Neutrophil (primary cell): ENCODE results near the gene LDLRAD3.

Experiments used
- H3K27ac ChIP-seq: fragments of 200-600 bp; sonication (generic); 2 replicates; pipeline ENCODE4 v1.5.1; 2016; ENCODE audit warnings: mild to moderate bottlenecking, moderate library complexity
- H3K27me3 ChIP-seq: fragments of 200-600 bp; sonication (generic); 2 replicates; pipeline ENCODE4 v1.6.0; 2016; ENCODE audit warnings: mild to moderate bottlenecking
- H3K36me3 ChIP-seq: fragments of 200-600 bp; sonication (generic); 2 replicates; pipeline ENCODE4 v1.5.1; 2017
- H3K4me1 ChIP-seq, 2 experiments: fragments of 200-600 bp in 1 of 2; sonication (generic) in 1 of 2; 1 replicate in 1 of 2; 2 replicates in 1 of 2; pipeline versions ENCODE4 v1.5.1 to v1.6.1; 2013 to 2016; ENCODE audit warnings: low read depth in 1 of 2, low read length in 1 of 2, mild to moderate bottlenecking in 1 of 2, moderate library complexity in 1 of 2; ENCODE audit not compliant: control insufficient read depth in 1 of 2, insufficient read depth in 1 of 2
- H3K4me3 ChIP-seq, 2 experiments: fragments of 200-600 bp in 1 of 2; sonication (generic) in 1 of 2; 1 replicate in 1 of 2; 2 replicates in 1 of 2; pipeline ENCODE4 v1.5.1; 2013 to 2016; ENCODE audit warnings: low read depth in 1 of 2, low read length in 1 of 2, mild to moderate bottlenecking in 1 of 2, moderate library complexity in 1 of 2
- H3K9me3 ChIP-seq: fragments of 200-600 bp; sonication (generic); 2 replicates; pipeline ENCODE4 v1.5.1; 2016
- TF ChIP-seq, protein P1 (sequence below): fragments of 200-600 bp; sonication (generic); IDR thresholded peaks from 2 replicates; pipeline ENCODE4 v1.5.1; 2016; ENCODE audit warnings: antibody characterized with exemption

The LDLRAD3 gene

DNA sequence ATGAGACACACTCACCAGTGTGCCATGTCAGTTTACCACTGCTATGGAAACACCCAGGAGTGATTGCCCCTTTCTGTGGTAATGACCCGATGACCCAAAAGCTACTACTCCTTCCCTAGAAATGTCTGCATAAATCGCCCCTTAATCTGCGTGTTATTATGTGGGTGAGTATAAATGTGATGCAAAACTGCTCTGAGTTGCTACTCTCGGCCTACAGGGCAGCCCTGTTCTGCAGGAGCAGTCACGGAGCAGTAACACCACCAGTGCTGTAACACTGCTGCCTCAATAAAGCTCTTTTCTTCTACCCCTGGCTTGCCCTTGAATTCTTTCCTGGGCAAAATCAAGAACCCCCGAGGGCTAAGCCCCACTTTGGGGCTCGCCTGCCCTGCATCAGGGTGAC lies 9.6 kb upstream of the LDLRAD3 start:
- H3K27ac ChIP-seq = no peak overlapping the region
- TF ChIP-seq, protein P1, sequence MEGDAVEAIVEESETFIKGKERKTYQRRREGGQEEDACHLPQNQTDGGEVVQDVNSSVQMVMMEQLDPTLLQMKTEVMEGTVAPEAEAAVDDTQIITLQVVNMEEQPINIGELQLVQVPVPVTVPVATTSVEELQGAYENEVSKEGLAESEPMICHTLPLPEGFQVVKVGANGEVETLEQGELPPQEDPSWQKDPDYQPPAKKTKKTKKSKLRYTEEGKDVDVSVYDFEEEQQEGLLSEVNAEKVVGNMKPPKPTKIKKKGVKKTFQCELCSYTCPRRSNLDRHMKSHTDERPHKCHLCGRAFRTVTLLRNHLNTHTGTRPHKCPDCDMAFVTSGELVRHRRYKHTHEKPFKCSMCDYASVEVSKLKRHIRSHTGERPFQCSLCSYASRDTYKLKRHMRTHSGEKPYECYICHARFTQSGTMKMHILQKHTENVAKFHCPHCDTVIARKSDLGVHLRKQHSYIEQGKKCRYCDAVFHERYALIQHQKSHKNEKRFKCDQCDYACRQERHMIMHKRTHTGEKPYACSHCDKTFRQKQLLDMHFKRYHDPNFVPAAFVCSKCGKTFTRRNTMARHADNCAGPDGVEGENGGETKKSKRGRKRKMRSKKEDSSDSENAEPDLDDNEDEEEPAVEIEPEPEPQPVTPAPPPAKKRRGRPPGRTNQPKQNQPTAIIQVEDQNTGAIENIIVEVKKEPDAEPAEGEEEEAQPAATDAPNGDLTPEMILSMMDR = no peak
- no peak overlapping the region for H3K4me3 ChIP-seq
- H3K9me3 ChIP-seq = no peaks in the 10 kb centered on the region
- peaks cover 13 to 16% of the 10 kb centered on the region in 2 experiments for H3K4me1 ChIP-seq
- no peaks in the 10 kb centered on the region for H3K36me3 ChIP-seq
- H3K27me3 ChIP-seq = no peaks in the 10 kb centered on the region

DNA sequence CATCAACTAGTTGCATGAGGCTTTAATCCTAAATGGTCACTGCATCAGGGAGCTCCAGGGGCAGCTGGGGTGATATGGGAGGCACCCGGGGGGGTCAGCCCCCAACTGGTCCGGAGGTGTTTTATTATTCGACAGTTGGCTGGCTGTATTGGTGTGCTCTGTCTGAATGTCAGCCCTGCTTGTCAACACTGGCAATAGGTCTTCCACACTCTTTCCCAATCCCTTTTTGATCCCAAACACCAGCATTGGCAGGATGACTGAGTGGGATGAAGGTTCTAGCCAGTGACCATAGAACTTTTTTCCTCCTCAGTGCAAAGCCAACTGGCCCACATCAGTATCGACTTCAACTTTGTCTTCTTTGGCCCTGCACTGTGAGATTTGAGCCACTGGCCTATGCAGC lies 8.9 kb upstream of the LDLRAD3 start:
- no peak overlapping the region for H3K27ac ChIP-seq
- TF ChIP-seq, protein P1 = no peak
- no peaks in the 10 kb centered on the region for H3K27me3 ChIP-seq
- H3K4me1 ChIP-seq = peaks cover 13 to 16% of the 10 kb centered on the region in 2 experiments
- no peaks in the 10 kb centered on the region for H3K9me3 ChIP-seq
- H3K4me3 ChIP-seq = no peak overlapping the region
- no peaks in the 10 kb centered on the region for H3K36me3 ChIP-seq

DNA sequence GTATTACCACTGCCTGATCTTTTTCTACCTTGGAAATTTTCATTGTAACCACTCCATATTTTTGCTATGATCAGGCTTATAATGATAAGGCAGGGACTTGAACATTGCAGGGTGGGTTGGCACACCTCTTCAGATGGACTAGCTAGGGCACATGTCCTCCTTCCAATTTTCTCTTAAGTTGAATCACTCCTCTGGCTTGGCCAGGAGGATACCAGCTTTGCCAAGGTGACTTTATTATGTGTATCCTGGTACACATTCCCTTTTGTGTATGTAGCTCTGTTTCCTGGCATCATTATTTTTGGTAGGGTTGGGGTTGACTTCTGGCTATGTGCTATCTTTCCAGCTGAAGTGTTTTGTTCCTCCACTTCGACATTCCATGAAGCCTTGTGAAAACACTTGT lies 8.5 kb upstream of the LDLRAD3 start:
- Histone ChIP-seq H3K27me3 (no peaks in the 10 kb centered on the region), H3K27ac (no peak overlapping the region), H3K36me3 (no peaks in the 10 kb centered on the region), H3K4me1 (peaks cover 13 to 16% of the 10 kb centered on the region in 2 experiments), H3K4me3 (no peak overlapping the region), H3K9me3 (no peaks in the 10 kb centered on the region)
- TF ChIP-seq, protein P1 = no peak

DNA sequence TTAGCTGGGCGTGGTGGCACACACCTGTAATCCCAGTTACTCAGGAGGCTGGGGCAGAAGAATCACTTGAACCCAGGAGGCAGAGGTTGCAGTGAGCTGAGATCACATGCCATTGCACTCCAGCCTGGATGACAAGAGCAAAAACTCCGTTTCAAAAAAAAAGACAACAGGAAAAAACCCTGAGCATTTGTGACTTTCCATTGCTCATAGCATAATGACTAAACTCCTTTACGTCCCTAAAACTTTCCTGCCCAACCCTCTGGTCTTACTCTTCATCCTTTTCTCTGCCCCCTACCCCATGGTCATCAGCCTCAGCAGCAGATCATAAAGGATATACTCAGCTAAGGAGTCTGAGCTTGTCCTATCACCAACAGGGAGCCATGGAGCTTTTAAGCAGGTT lies 6.8 kb upstream of the LDLRAD3 start:
- no peaks in the 10 kb centered on the region for H3K36me3 ChIP-seq
- H3K9me3 ChIP-seq = no peaks in the 10 kb centered on the region
- no peaks in the 10 kb centered on the region for H3K27me3 ChIP-seq
- peaks cover 11 to 12% of the 10 kb centered on the region in 2 experiments for H3K4me1 ChIP-seq
- no peak overlapping the region for H3K4me3 ChIP-seq
- no peak overlapping the region for H3K27ac ChIP-seq
- TF ChIP-seq, protein P1 = no peak

GRCh38 chr11:35937700-35938099 lies 6.2 kb upstream of the LDLRAD3 start:
- no peaks in the 10 kb centered on the region for H3K9me3 ChIP-seq
- TF ChIP-seq, protein P1 = no peak
- H3K4me3 ChIP-seq = no peak overlapping the region
- no peak overlapping the region for H3K27ac ChIP-seq
- no peaks in the 10 kb centered on the region for H3K36me3 ChIP-seq
- peaks cover 5 to 6% of the 10 kb centered on the region in 2 experiments for H3K4me1 ChIP-seq
- peaks cover 5% of the 10 kb centered on the region for H3K27me3 ChIP-seq

DNA sequence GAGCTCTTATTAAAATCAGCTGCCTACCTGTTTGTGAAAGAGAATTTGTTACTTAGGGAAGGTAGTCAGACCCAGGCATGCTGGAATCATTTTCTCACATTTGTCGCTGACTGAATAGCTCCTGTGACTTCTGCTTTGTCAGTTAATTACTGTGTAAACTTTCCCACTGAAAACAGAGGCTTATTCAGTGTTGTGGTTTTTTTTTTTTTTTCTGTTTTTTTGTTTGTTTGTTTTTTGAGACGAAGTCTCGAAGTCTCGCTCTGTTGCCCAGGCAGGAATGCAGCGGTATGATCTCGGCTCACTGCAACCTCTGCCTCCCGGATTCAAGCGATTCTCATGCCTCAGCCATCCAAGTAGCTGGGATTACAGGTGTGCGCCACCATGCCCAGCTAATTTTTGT lies 5.6 kb upstream of the LDLRAD3 start:
- TF ChIP-seq, protein P1 = no peak
- Histone ChIP-seq H3K4me1 (peaks cover 2% of the 10 kb centered on the region in 2 experiments), H3K27ac (no peak overlapping the region), H3K4me3 (no peak overlapping the region), H3K9me3 (no peaks in the 10 kb centered on the region), H3K27me3 (peaks cover 11% of the 10 kb centered on the region), H3K36me3 (no peaks in the 10 kb centered on the region)
